ENCODE results near the gene NTRK3.

Gene NTRK3

GRCh38 chr15:87947560-87947959 is 309.0 kb downstream of the NTRK3 start:
- no peak for DNase-seq (ENCODE audit: low spot score)
- no peak for TF ChIP-seq CTCF (IDR thresholded peaks at IDR 0.05; ENCODE audit: extremely low read depth, missing control alignments)

GRCh38 chr15:87945246-87945645 is 311.3 kb downstream of the NTRK3 start:
- no peak for TF ChIP-seq CTCF (IDR thresholded peaks at IDR 0.05; ENCODE audit: extremely low read depth, missing control alignments)
- DNase-seq (ENCODE audit: low spot score) = no peak

- no peak for DNase-seq (ENCODE audit: low spot score)
- no peak for TF ChIP-seq CTCF (IDR thresholded peaks at IDR 0.05; ENCODE audit: extremely low read depth, missing control alignments)
Measured at GRCh38 chr15:87944691-87945090, 311.8 kb downstream of the NTRK3 start.

- no peak for DNase-seq (ENCODE audit: low spot score)
- no peak for TF ChIP-seq CTCF (IDR thresholded peaks at IDR 0.05; ENCODE audit: extremely low read depth, missing control alignments)
Measured at GRCh38 chr15:87944050-87944449, 312.5 kb downstream of the NTRK3 start.

- no peak for DNase-seq (ENCODE audit: low spot score)
- TF ChIP-seq CTCF (IDR thresholded peaks at IDR 0.05; ENCODE audit: extremely low read depth, missing control alignments) = no peak
Measured at GRCh38 chr15:87943626-87944025, 312.9 kb downstream of the NTRK3 start.

GRCh38 chr15:87942316-87942715 is 314.2 kb downstream of the NTRK3 start:
- TF ChIP-seq CTCF (IDR thresholded peaks at IDR 0.05; ENCODE audit: extremely low read depth, missing control alignments) = no peak
- no peak for DNase-seq (ENCODE audit: low spot score)

GRCh38 chr15:87941606-87942005 is 314.9 kb downstream of the NTRK3 start:
- no peak for DNase-seq (ENCODE audit: low spot score)
- TF ChIP-seq CTCF (IDR thresholded peaks at IDR 0.05; ENCODE audit: extremely low read depth, missing control alignments) = no peak
